Left hindlimb (tissue), 1 donor: ENCODE results near the gene MSRB3.
"Not testable (repeated sequence)": the region's sequence is repeated elsewhere in the genome, so short reads cannot be mapped to it uniquely, and the experiment has no call there.

Experiments used
- DNase-seq: peaks from one replicate; pipeline ENCODE4 v3.0.0-alpha.2; 2018

Gene MSRB3

DNA sequence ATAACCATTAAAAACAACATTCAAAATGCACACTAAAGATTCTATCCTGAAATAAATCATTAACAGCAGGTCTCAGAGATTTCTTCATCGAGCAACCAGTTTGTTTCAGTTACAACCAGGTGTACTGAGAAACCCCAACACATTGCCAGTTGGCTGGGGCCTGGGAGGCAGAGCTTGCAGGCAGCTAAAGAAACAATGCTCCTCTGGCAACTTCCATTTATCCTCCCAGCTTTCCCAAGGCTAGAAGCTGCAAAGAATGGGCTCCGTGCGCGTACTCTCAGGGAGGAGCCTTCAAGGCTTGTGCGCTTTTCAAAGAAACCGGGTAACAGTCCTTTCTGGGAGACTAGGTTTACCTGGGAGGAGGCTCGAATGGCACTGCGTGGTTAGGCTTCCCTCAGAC lies 181.6 kb downstream of the MSRB3 start:
- no peak for DNase-seq

DNA sequence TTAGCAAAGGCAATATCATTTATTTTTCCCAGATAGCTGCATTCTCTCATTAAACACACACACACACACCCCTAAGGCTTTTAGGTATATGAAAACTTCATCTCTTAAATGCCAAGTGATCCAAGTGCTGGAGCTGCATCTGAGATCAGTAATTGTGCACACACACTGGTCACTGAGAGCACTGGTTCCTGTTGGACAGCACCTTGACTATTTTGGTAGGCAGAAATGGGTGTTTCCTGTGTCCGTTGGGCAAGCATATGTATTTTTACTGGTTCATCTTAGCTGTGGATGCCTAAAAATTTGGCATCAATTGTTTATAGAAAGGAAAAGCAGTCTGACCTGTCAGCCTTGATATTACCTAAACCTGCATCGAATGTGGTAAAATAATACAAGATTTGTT lies 182.5 kb downstream of the MSRB3 start:
- no peak for DNase-seq

DNA sequence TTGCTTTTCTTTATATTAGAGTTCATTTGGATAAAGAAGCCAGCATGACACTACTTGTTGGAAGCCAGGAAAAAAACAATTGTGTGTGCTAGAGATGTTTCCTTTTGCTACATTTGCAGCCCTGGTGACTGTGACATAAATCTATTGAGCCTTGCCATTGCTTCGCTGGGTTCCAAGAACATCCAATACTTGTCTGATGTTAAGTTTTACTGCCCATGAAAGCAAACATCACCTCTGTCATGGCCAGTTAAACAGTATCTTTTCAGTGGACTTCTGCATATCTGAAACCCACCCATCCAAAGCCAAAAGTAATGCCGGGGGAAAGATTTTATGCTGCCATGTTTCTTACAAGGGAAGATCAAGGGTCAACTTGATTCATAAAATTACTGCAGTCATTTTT lies 184.0 kb downstream of the MSRB3 start:
- DNase-seq = no peak

DNA sequence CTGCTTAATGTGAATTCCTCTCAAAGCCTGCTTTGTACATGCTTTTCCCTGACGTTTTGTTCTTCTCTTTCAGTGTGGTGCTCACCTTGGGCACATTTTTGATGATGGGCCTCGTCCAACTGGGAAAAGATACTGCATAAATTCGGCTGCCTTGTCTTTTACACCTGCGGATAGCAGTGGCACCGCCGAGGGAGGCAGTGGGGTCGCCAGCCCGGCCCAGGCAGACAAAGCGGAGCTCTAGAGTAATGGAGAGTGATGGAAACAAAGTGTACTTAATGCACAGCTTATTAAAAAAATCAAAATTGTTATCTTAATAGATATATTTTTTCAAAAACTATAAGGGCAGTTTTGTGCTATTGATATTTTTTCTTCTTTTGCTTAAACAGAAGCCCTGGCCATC lies 184.6 kb downstream of the MSRB3 start:
- DNase-seq = no peak

DNA sequence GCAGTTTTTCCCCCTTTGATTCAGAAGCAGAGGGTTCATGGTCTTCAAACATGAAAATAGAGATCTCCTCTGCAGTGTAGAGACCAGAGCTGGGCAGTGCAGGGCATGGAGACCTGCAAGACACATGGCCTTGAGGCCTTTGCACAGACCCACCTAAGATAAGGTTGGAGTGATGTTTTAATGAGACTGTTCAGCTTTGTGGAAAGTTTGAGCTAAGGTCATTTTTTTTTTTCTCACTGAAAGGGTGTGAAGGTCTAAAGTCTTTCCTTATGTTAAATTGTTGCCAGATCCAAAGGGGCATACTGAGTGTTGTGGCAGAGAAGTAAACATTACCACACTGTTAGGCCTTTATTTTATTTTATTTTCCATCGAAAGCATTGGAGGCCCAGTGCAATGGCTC lies 185.1 kb downstream of the MSRB3 start:
- no peak for DNase-seq

DNA sequence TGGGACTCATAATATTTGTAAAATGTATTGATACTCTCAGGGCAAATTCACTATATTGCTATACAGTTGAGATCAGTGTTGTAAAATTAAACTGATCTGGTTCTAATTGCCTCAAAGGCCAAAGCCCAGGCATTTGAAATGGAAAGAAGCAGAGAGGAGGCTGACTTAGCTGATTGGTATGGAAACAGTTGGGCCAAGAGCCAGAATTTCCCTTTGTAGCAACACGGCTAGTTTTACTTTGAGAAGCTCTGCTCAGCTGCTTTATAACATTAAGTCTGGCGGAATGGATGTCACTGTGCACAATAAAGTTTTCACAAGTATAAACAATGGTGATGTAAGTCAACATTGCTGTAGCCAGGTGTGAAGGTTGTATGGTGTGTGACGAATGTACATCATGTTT lies 186.4 kb downstream of the MSRB3 start:
- no peak for DNase-seq

DNA sequence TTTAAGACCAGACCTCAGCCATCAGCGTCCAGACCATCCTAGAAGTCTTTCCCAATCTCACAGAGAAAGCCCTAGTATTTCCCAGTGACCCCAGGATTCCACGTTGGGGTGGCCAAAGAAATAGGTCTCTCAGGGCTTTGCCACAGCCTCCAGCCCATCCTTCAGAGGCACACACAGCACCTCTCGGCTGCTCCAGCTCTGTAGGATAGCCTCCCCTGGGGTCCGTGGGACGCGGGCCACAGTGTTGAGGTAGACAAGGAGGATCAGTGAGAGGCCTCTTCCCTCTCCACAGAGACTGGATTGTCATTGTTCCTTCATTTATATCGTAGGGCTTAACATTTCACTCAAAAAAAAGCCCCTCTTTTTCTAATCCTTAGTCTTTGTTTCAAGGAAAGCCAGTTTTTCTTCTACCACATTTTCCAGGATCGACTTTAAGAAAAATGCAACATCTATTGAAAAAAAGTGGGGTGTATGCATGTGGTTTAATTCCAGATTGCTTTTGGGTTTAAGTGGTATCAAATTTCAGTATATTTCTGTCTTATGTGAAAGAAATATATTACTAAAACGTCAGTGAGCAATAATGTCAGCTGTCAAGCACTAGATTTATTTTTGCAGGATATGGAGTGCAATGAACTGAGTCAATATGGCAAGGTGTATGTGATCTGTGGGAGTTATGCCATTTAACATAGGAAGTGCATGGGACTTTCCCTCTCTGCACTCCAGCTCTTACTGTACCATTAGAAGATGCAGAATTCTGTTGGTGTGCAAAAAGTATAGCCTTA lies 187.5 kb downstream of the MSRB3 start:
- DNase-seq = no peak

DNA sequence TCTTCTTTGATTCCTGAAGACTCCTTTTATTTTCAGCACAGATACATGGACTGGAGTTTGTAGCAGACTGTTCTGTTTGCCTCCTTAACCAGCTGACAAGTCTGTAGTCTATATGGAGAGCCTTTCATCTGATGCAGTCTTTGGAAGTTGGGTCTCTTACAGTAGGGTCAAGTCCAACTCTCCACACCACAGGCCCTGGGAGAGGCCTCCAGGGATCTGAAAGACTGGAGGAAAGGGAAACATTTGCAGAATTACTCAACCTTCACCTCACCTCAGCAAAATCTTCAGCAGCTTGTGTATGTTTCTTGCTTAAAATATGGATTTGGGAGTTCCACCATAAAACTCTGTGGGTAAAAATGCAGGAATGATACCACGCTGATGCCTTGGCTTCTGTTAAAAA lies 188.4 kb downstream of the MSRB3 start:
- DNase-seq = no peak

DNA sequence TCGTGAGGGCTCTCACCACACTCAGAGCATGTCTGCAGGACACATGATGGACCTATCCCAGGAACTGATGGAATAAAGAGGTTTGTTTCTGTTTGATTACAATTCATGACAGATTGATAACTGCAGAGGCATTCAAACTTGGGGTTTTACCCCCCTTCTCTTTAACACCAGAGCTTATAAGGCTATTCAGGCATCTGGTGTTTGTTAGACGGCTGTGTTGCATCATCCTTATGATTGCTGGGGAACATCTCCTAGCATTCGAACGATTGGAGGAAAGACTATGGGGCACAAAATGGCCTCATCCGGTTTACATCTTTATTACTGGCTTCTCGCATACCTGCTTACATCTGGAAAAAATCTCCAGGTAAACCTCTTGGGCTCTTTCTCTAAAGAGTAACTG lies 191.8 kb downstream of the MSRB3 start:
- no peak for DNase-seq

DNA sequence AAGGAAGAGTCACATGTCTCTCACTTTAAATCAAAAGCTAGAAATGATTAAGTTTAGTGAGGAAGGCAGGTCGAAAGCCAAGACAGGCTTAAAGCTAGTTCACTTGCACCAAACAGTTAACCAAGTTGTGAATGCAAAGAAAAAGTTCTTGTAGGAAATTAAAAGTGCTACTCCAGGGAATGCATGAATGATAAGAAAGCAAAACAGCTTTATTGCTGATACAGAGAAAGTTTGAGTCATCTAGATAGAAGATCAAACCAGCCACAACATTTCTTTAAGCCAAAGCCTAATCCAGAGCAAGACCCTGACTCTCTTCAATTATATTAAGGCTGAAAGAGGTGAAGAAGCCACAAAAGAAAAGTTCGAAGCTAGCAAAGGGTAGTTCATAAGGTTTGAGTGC lies 193.6 kb downstream of the MSRB3 start:
- DNase-seq = no peak

DNA sequence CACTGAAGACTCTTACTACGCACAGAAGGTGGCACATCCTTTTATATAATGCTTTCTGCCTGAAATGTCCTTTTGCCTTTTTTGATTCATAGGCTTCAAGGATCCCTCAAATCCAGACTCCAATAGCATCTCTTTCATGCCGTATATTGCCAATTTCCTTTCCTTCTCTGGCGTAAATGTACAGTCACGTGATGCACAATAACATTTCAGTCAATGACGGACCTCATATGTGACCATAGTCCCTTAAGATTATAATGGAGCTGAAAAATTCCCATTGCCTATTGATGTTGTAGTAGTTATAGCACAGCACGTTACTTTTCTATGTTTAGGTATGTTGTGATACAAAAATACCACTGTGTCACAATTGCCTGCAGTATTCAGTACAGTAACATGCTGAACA lies 196.3 kb downstream of the MSRB3 start:
- DNase-seq = no peak

DNA sequence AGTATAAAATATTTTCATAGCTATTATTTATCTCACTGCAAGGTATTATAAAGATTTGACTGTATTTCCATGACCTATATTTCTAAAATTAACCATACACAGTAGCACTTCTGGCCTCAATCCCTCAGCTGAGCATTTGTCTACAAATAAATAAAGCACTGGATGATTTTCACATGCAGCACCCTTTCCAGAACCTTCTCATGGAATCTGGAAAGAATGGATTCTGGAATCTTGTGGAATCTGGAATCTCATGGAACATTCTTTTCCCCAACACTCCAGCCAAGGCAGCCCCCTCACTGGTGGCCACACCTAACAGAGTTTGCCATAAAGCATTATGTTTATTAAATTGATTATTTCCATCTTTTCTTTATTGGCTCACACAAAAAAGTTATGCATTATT lies 199.2 kb downstream of the MSRB3 start:
- no peak for DNase-seq

DNA sequence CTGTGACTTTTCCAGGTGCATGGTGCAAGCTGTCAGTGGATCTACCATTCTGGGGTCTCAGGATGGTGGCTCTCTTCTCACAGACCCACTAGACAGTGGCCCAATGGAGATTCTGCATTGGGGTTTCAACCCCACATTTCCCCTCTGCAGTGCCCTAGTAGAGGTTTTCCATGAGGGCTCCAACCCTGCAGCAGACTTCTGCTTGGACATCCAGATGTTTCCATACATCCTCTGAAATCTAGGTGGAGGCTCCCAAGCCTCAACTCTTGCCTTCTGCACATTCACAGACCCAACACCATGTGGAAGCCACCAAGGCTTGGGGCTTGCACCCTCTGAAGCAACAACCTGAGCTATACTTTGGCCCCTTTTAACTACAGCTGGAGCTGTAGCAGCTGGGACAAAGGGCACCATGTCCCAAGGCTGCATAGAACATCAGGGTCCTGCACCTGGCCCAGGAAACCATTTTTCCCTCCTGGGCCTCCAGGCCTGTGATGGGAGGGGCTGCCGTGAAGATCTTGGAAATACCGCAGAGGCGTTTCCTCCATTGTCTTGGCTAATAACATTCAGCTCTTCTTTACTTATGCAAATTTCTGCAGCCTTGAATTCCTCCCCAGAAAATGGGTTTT lies 205.5 kb downstream of the MSRB3 start:
- not testable (repeated sequence) for DNase-seq

DNA sequence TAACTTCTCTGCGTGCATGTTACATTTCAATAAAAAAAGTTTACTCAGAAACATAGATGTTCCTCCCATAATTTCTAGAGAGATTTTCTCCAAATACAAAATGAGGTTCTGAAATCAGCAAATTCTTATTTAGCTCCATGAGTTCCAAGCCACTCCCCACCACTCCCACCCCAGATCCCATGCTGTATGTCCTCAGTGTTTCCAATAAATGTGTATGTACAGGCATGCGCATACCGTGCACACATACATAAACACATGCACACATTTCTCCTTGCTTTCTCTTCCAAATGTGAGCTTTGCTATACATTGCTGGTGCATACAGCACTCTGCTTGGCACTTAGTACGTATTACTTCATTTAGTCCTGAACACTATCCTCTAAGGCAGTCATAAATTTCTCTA lies 209.7 kb downstream of the MSRB3 start:
- no peak for DNase-seq

DNA sequence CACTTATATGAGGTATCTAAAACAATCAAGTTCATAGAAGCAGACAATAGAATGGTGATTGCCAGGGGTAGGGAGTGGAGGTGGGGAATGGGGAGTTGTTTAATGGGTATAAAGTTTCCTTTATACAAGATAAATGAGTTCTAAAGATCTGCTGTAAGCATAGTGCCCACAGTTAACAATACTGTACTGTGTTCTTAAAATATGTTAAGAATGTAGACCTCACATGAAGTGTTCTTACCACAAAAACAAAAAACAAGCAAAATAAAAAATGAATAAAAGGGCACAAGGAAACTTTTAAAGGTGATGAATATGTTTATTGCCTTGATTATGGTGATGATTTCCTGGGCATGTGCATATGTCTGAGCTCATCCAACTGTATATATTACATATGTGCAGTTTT lies 211.8 kb downstream of the MSRB3 start:
- DNase-seq = no peak

DNA sequence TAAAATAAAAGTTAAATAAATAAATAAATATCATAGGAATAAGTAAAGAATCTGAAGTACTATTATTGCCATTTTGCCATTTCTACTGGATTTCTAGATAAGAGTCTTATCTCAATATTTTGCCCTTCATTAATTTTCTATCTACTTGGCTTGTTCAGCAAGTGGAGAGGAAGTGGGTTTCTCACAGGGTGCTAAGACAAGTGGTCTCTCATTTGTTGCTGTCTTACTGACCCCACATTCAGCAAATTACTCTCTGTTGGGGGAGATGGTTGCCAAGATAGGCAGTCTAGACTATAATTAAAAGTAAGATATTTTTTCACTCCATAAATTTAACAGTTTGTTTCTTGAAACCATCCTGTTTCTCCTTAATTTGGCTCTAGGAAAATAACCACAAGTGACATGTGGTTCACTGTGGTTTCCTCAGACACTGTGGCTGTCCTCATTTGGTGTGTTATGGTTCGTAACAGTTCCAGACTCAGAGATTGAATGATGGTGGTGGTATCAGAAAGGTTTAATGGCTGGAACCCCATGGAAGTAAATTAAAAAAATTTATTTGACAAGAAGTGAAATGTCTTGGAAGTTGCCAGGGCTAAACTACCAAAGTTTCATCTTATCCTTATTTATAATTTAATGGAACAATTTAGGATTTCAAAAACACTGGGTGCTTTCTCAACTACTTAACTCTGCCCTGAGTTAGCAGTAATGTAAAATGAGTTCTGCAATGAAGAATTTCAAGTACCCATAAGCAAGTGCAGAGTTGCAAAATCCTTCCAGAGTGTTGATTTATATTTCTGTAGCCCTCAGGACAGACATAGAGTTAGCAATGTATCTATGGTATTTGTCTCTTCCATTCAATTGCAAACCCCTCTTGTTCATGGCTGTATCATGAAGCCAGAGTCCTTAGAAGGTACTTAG lies 214.8 kb downstream of the MSRB3 start:
- no peak for DNase-seq

DNA sequence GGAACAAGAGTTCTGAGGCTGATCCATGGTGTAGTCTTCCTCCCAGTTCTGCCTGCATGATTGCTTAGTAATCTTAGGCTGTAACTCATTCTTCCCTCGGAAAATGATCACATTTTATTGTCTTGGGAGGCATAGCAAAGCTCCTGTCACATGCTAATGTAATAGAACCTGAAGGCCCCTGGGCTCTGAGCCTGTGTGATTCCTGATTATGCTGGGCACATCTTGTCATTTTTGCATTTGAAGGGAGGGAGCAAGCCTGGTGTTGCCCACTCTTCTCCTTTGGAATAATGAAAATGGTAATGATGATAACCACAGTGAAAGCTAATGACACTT lies 215.4 kb downstream of the MSRB3 start:
- DNase-seq = no peak

DNA sequence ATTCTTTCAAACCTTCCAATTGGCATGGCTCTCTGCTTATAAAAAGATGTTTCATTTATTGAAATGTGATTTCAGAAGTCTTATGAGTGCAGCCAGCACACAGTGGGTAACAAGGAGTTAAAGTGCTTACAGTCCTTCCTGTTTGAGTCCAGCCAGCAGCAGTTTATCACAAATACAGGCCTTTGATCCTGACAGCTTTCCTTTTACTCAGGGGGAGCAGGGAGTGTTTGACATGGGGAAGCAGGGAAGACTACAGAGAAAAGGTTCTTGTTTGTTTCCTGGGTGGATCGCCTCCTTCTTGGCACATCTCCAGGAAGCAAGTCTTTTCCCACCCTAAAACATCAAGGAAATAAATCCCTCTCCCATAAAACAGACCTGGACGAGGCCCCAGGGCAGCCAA lies 216.1 kb downstream of the MSRB3 start:
- no peak for DNase-seq

DNA sequence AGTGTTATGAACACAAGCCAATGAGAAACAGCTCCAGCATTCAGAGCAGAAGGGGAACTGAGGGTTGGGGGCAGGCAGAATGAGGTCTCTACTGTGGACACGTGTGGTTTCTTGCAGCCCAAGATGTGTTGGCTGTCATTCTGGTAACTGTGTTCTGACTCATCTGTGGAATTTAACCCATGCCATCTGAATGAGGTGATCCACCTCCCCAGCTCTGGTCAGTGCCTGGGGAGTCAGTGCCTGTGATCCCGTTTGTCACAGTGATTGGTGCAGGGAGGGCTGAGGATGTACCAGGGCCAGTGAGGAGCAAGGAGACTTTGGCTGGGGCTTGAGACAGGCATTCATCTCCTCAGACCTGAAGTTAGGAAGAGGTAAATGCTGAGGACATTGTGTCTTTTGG lies 216.8 kb downstream of the MSRB3 start:
- no peak for DNase-seq

DNA sequence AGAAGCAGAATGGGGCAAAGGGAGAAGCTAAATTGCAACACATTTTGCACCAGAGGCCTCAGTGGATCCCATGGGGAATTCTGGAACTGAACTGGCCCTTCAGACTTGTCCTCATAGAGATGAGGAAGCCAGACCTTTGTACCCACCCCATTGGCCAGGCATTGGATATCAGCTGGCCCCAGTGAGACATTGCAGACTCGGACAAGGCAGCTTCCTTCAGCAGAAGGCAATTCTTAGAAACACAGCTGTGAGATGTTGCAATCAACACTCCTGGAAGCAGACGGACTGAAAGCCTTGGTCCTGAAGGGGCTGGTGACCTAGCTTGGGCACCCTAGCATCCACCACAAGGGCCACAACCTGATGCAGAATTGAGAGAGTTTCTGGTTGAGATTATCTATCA lies 218.1 kb downstream of the MSRB3 start:
- no peak for DNase-seq

DNA sequence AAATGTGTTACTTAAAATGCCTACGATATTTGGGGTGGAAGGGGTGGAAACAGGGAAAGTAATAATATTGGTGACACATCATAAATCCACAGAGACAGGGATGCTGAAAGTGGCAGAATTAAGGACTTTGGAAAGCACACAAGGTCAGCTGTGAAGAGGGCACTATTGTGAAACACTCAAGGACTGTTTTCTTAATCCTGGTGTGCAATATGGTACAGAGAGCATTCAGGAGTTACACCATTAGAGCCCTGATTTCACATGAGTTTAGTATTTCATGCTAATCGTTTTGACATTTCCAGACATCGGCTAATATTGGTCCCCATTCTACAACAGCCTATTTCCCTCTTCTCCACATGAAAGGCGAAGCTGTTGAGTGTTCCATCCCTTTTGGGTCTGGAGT lies 219.2 kb downstream of the MSRB3 start:
- no peak for DNase-seq

DNA sequence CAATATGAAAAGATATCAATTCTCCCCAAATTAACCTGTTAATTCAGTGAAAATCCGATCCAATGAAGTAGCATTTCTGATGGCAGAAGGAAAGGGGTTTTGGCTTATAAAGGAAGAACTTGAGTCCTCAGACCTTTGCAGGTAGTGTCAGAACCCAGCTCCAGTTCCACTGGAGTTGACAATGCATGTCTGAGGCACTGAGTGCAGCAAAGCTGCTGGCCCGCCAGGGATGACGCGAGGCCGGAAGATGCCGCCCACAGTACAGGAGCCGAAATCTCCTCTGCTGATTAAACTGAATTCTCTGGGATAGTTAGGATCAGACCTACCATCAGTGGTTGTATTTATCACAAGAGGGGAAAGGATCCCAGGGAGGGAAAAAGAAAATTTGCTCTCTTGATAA lies 220.7 kb downstream of the MSRB3 start:
- no peak for DNase-seq

DNA sequence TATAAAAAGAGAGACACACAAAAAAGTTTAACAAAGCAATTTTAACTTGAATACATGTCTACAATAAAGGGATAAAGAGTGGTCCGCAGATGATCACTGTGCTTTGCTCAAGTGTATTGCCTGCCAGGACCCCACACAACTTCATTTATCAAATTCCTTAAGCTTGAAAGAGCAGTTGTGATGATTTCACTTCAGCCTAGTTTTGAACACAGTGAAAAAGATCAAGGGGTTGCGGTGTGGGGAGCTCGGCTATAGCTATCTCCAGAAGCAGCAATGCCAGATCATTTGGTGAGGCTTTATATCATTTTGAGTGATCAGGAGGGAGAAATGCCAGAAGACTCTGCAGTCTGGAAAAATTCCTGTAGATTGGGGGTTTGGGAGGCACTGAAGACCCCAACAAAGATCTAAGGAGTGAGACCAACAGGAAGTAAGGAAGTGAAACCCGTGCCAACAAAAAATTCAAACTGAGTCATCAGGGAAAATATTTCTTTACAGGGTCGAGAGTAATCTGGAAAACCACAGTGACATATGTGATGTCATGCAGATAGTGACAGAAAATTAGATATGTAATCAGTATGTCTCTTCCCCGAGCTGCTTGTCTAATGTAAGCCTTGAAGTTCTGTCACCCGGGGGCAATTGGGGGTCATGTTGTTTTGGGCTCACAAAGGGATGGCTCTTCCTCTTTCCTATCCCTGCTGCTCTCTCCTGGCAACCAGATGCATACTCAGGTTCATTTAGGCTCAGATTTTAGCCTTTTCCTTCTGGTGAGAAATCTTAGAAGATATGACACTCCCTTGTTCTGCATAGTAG lies 221.8 kb downstream of the MSRB3 start:
- no peak for DNase-seq
